ENCODE results near the gene CD47.

Gene CD47

DNA sequence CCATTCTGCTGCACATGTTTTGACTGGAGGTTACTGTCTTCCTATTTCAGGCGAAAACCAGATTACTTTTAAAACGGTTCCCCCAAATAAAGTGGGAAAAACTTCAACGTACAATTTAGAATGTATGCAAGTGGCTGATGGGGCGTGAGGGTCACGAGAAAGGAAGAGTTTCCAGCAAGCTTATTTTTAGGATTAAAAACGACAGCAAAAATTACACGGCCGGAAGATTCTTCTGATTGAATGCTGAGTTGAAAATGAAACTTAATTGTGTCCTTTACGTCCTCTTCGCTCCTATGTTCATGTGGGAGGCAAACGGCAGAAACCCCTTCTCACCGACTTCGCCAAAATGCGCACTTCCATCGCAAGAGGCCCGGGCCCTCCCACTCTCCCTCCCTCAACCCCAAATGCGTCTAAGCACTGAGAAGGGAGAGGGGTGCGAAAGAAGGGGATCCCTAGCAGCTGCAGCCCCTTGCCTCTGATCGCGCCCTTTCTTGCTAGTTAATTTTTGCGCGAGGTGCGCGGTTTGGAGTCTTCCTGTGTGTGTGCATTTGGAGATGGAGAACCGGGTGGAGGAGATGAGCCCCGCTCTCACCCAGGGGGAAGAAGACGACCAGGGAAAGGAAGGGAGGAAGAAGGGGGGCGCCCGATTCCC lies 656 bp downstream of the CD47 start:
- peak; percentile 70 for DNase-seq

DNA sequence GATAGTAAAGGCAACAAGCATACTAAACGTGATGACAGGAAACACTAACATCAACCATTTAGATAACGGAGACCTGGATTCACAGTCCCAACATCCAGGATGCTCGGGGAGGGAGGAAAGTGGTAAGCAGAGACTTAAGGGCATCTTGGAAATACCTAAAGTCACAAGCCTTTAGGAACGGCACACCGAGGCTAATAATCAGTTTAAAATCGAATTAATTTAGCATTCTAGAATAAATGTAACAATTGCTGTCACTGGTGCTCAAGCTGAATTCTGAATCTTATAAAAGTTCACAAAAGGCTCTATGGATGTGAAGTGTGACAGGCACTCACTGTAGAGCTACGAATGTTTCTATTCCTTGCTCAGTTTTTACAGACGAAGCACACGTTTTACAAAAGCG lies 1.3 kb downstream of the CD47 start:
- DNase-seq = no peak

DNA sequence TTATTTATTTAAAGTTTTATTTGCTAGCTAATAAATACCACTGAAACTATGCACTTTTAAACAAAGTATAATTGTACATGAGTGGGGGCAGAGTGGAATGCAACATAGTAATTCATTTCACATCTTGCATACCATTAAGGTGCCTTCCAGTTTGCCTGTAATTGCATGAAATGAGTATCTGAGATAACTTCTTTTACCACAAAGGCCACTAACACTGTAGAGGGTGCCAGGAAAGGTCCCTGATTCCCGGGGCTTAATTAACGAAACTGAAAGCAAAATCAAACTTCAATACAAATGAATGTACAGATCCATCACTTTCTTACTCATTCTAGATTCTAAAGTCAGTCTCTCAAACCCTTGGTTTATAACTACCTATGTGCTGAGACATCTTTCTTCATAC lies 2.1 kb downstream of the CD47 start:
- peak; percentile 60 for DNase-seq

DNA sequence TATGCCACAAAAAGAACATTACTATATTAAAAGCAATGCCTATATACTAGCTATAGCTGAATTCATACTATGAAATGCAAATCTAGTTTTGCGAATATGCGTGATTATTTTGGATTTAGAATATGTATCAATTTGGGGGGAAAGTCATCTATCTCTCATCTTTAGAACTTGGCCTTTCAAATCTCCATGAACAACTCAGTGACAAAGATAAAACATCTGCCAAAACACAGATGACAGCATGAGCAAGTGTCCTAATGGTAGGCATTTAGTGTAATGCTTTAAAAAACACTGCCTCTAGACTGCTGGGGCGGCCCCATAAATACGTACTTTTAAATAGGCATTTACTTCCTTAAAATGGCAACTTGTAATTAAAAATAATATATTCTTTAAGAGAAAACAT lies 2.7 kb downstream of the CD47 start:
- DNase-seq = no peak

- no peak for DNase-seq
Observed at GRCh38 chr3:108086653-108087052, 4.2 kb downstream of the CD47 start.

DNA sequence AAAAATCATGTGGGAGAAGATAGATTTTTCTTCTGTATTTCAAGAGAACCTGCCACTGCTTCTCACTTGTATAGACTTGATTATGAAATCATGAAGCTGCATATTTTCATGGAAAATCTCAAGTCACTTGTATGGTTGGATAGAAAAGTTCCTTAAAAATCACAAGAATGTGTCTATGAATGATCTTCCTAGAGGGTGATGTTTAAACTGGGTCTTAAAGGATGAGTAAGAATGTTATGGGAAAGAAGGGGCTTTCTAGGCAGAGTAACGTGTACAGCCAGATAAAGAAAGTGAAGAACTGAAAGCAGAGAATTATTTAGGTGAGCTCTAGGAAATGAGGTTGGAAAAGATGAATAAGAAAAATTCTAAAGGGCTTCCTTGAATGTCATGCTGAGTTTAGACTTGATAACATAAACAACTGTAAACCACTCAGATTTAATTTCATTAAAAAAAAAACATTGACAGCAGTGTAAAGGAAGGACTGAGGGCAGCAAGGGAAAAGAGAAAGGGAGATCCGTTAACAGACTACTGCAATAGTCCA lies 5.0 kb downstream of the CD47 start:
- DNase-seq = no peak

GRCh38 chr3:108085370-108085769 lies 5.5 kb downstream of the CD47 start:
- no peak for DNase-seq

- no peak for DNase-seq
Observed at GRCh38 chr3:108079877-108080276, 11.0 kb downstream of the CD47 start.

GRCh38 chr3:108079043-108079442 lies 11.8 kb downstream of the CD47 start:
- no peak for DNase-seq

DNA sequence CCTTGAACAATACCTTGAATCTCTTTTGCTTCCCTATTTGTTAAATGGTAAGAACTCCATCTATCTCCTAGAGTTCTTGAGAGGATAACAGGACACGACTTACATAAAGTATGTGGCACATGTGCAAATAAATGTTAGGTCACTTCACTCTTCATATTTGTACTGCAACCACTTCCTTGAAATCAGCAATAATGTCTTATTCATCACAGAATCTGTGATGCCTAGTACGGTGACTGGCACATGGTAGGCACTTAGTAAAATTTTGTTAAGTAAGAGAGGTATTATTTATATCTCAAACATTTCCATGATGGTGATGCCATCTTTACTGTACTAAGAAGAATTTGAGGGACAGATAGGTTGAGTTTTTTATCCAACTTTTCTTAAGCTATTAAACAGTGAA lies 14.3 kb downstream of the CD47 start:
- no peak for DNase-seq

GRCh38 chr3:108073764-108074431 lies 16.9 kb downstream of the CD47 start:
- DNase-seq = no peak

- no peak for DNase-seq
Observed at GRCh38 chr3:108071368-108071767, 19.5 kb downstream of the CD47 start.

- no peak for DNase-seq
Observed at GRCh38 chr3:108070356-108070755, 20.5 kb downstream of the CD47 start.

DNA sequence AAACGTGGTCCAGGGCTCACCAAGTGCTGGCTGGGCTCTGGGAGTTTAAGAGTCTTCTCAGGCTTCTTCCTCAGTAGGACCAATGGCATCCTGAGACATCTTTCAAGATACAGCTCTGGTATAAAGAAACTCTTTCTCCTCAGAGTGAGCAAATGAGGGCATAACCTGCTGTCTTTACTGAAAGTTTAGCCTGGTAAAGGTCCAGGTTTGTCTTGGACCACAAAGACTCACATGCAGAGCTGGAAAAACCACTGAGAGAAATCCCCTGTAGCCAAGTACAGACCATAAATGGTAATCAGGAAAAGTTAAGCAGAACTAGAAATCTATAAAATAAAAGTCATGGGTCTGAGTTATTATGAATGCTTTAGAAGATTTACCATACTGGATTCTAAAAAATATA lies 23.1 kb downstream of the CD47 start:
- DNase-seq = no peak

- no peak for DNase-seq
Observed at GRCh38 chr3:108065096-108065495, 25.7 kb downstream of the CD47 start.

DNA sequence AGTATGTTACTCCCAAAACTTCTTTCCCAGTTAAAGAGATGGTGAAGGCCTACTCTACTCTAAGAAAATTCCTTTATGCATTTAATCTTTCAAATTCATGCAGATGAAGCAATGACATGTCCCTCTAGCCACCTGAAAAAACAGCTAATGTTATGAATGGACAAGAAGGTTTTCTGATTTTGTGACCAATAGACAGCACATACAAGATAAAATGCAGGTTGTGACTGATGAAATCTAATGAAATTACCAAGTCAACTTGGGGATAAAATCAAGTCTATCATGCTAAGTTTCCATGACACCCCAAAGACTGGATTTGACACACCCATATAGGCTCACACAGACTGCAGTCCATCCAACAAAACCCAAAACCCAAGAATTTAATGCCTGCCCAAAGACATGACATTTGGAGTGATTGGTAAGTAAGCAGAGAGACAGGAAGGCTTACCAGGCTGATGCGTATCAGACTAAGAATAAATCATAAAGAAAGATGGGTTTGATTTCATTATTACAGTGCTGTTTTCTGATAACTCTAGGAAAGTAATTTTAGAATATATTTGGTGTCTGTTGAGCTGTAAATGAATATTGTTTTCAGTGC lies 26.4 kb downstream of the CD47 start:
- DNase-seq = no peak

GRCh38 chr3:108062051-108062450 lies 28.8 kb downstream of the CD47 start:
- no peak for DNase-seq

DNA sequence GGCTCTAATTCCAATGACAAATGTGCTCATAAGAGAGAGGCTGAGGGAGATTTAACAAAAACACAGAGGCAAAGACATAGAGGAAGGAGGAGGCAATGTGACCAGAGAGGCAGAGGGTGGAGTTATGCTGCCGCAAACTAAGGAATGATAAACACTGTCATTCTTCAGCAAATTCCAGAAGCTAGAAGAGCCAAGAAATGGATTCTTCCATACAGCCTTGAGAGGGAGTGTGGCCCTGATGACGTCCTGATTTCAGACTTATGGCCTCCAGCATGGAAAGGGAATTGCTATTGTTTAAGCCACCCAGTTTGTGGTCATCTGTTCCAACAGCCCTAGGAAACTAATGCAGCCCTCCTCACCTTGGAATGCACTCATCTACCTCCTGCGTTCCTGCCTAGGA lies 30.5 kb downstream of the CD47 start:
- no peak for DNase-seq

- DNase-seq = no peak
Observed at GRCh38 chr3:108055931-108056330, 34.9 kb downstream of the CD47 start.

GRCh38 chr3:108054935-108055334 lies 35.9 kb downstream of the CD47 start:
- no peak for DNase-seq

DNA sequence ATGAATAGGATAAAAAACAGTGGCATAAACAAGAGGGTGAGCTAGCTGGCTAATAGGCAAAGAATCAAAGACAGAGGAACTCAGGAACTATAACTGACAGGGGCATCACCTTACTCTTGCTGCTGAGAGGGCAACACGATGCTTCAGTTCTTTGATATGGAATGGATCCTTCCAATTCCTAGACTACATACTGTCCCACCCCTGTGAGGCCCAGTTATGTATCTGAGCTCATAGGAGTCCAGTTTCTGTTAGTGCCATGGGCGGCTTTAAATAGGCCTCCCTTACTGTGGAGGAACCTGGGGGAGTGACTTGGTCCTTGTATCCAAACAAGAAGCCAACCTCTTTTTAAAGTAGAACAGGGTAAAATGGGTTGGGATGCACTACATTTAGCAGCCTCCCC lies 37.3 kb downstream of the CD47 start:
- DNase-seq = no peak

GRCh38 chr3:108053067-108053466 lies 37.8 kb downstream of the CD47 start:
- no peak for DNase-seq

DNA sequence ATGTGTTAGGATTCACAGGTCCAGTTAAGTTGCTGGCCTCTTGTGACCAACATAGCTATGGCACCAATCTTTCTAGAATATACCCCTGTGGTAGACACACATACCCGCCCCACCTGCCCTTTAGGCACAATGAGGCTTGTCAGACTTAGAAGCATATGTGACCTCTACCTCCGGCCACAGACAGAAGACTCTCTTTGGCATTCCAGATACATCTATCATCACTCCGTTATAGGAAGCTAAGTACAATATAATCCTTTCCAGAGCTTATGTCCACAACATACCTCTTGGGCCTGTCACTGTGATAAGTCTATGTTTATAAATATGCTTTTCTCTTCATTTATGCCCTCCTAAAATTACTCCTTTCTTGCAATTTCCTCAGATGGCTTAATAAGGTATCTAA lies 39.8 kb downstream of the CD47 start:
- no peak for DNase-seq

DNA sequence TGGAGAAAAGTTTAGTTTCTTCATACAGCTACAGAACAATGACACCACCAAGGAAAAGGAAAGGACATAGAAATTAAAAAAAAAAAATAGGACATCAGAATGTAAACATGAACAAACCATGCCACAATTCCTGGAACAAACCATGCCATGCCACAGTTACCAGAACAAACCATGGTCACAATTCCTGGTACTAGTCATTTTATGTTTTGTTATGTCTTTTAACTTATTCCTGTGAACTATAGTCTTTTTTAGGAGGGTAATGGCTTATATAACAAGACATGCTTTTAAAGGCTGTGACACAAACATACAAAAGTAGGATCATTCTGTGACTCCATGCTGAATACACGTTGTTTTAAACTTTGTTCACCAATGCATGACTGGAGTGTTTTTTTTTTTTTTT lies 42.8 kb downstream of the CD47 start:
- no peak for DNase-seq

All from stimulated activated CD4-positive, alpha-beta T cell treated with anti-CD3 and anti-CD28 coated beads, Interleukin-15, amount 100 ng/mL, for 24 hours (primary cell).